K562 (cell line): ENCODE results near the gene GABARAPL1. TPM values are rescaled to one million over a fixed set of nuclear protein-coding genes. Genes with fewer than 3 reads are reported as not detected.

Source experiments
- CEBPG ChIP-seq, 3 experiments: fragments of 200-800 bp in 1 of 3; sonication (Bioruptor generic) in 1 of 3; sonication (generic) in 1 of 3; formaldehyde crosslinking in 1 of 3; IDR thresholded peaks in 2 of 3; conservative IDR thresholded peaks in 1 of 3; 2 replicates each; pipeline versions ENCODE4 v1.6.1 to v1.8.0; 2016 to 2022; ENCODE audit warnings: missing compliant biosample characterization in 2 of 3, missing genetic modification characterization in 2 of 3, mild to moderate bottlenecking in 1 of 3, missing genetic modification reagents in 1 of 3
- FOXA1 ChIP-seq: fragments of 450-650 bp; IDR thresholded peaks from 2 replicates; pipeline ENCODE4 v1.6.1; 2016; ENCODE audit warnings: mild to moderate bottlenecking, borderline replicate concordance
- ZBTB8A ChIP-seq: fragments of 450-650 bp; IDR thresholded peaks from 2 replicates; pipeline ENCODE4 v1.6.1; 2018; ENCODE audit warnings: mild to moderate bottlenecking, moderate library complexity; ENCODE audit not compliant: partially characterized antibody
- polyA plus RNA-seq, 8 experiments: library from polyadenylated mRNA; depleted of rRNA in 4 of 8; stranded (reverse) in 5 of 8; unstranded in 3 of 8; fragments of >200 nt; fragmentation: Nextera tagmentation in 2 of 8; fragmentation: Illumina TruSeq in 1 of 8; extraction: Ambion mirVana in 2 of 8; extraction: Trizol in 1 of 8; gene quantifications; 2 replicates each; pipeline versions ENCODE4 v1.2.1 to v1.2.3, GENCODE V29; 2011 to 2014; ENCODE audit warnings: inconsistent platforms in 1 of 8, missing spikeins in 1 of 8
- total RNA-seq, 7 experiments: library from RNA; depleted of rRNA in 6 of 7; stranded (reverse); fragments of >200 nt in 6 of 7; fragmentation: Illumina TruSeq in 2 of 7; extraction: Trizol in 2 of 7; gene quantifications; 2 replicates each; pipeline versions ENCODE4 v1.2.1 to v1.2.3, GENCODE V29; 2011 to 2021; ENCODE audit warnings: low replicate concordance in 1 of 7
- TF ChIP-seq, protein P1 (sequence below): fragments of 250-450 bp; sonication (Bioruptor Pico); IDR thresholded peaks from 2 replicates; pipeline ENCODE4 v1.4.0; 2020; ENCODE audit warnings: mild to moderate bottlenecking, moderate library complexity
- TF ChIP-seq, protein P2 (sequence below): fragments of 450-650 bp; formaldehyde crosslinking; IDR thresholded peaks from 2 replicates; pipeline ENCODE4 v1.4.0; 2020; ENCODE audit warnings: mild to moderate bottlenecking, moderate library complexity
- TF ChIP-seq, protein P3 (sequence below): sonication (generic); formaldehyde crosslinking; IDR thresholded peaks from 2 replicates; pipeline ENCODE4 v1.8.1; 2023; ENCODE audit warnings: mild to moderate bottlenecking, missing genetic modification reagents
- TF ChIP-seq, protein P4 (sequence below): sonication (generic); formaldehyde crosslinking; IDR thresholded peaks from 2 replicates; pipeline ENCODE4 v1.8.0; 2022; ENCODE audit warnings: missing genetic modification reagents, mild to moderate bottlenecking, borderline replicate concordance

The GABARAPL1 gene
- total and polyA plus RNA-seq, 9 of the 15 experiments (the other 6 are each of a cell fraction or from before 2014, with no cell fraction given) = 2.3 to 15.9 (median 11.3) TPM

DNA sequence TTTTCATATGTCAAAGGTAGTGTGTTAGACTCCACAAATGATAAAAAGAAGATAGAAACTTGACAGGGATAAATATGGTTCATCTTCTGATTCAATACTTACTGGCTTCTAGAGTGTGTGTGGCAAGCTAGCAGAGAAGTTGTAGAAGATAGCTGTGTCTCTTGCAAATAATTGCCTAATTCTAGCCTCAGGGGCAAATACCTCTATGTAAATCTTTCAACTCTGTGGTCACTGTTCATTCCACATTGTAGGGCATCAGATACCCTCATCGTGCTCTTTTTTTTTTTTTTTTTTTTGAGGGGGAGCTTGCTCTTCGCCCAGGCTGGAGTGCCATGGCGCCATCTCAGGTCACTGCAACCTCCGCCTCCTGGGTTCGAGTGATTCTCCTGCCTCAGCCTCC lies 42.5 kb upstream of the GABARAPL1 start (continued):
- TF ChIP-seq, protein P1, sequence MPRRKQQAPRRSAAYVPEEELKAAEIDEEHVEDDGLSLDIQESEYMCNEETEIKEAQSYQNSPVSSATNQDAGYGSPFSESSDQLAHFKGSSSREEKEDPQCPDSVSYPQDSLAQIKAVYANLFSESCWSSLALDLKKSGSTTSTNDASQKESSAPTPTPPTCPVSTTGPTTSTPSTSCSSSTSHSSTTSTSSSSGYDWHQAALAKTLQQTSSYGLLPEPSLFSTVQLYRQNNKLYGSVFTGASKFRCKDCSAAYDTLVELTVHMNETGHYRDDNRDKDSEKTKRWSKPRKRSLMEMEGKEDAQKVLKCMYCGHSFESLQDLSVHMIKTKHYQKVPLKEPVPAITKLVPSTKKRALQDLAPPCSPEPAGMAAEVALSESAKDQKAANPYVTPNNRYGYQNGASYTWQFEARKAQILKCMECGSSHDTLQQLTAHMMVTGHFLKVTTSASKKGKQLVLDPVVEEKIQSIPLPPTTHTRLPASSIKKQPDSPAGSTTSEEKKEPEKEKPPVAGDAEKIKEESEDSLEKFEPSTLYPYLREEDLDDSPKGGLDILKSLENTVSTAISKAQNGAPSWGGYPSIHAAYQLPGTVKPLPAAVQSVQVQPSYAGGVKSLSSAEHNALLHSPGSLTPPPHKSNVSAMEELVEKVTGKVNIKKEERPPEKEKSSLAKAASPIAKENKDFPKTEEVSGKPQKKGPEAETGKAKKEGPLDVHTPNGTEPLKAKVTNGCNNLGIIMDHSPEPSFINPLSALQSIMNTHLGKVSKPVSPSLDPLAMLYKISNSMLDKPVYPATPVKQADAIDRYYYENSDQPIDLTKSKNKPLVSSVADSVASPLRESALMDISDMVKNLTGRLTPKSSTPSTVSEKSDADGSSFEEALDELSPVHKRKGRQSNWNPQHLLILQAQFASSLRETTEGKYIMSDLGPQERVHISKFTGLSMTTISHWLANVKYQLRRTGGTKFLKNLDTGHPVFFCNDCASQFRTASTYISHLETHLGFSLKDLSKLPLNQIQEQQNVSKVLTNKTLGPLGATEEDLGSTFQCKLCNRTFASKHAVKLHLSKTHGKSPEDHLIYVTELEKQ (CRISPR knock-in tag) = no peak
- TF ChIP-seq CEBPG (CRISPR knock-in tag; IDR thresholded peaks at IDR 0.05) (no peak), CEBPG (tag; conservative IDR thresholded peaks at IDR 0.05 in 1 of 2, IDR thresholded peaks at IDR 0.05 in 1 of 2) (no peak), ZBTB8A (no peak), FOXA1 (no peak)
- TF ChIP-seq, protein P2, sequence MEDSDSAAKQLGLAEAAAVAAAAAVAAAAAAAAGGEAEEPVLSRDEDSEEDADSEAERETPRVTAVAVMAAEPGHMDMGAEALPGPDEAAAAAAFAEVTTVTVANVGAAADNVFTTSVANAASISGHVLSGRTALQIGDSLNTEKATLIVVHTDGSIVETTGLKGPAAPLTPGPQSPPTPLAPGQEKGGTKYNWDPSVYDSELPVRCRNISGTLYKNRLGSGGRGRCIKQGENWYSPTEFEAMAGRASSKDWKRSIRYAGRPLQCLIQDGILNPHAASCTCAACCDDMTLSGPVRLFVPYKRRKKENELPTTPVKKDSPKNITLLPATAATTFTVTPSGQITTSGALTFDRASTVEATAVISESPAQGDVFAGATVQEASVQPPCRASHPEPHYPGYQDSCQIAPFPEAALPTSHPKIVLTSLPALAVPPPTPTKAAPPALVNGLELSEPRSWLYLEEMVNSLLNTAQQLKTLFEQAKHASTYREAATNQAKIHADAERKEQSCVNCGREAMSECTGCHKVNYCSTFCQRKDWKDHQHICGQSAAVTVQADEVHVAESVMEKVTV (CRISPR knock-in tag) = no peak
- TF ChIP-seq, protein P3, sequence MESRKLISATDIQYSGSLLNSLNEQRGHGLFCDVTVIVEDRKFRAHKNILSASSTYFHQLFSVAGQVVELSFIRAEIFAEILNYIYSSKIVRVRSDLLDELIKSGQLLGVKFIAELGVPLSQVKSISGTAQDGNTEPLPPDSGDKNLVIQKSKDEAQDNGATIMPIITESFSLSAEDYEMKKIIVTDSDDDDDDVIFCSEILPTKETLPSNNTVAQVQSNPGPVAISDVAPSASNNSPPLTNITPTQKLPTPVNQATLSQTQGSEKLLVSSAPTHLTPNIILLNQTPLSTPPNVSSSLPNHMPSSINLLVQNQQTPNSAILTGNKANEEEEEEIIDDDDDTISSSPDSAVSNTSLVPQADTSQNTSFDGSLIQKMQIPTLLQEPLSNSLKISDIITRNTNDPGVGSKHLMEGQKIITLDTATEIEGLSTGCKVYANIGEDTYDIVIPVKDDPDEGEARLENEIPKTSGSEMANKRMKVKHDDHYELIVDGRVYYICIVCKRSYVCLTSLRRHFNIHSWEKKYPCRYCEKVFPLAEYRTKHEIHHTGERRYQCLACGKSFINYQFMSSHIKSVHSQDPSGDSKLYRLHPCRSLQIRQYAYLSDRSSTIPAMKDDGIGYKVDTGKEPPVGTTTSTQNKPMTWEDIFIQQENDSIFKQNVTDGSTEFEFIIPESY (CRISPR knock-in tag) = no peak
- TF ChIP-seq, protein P4, sequence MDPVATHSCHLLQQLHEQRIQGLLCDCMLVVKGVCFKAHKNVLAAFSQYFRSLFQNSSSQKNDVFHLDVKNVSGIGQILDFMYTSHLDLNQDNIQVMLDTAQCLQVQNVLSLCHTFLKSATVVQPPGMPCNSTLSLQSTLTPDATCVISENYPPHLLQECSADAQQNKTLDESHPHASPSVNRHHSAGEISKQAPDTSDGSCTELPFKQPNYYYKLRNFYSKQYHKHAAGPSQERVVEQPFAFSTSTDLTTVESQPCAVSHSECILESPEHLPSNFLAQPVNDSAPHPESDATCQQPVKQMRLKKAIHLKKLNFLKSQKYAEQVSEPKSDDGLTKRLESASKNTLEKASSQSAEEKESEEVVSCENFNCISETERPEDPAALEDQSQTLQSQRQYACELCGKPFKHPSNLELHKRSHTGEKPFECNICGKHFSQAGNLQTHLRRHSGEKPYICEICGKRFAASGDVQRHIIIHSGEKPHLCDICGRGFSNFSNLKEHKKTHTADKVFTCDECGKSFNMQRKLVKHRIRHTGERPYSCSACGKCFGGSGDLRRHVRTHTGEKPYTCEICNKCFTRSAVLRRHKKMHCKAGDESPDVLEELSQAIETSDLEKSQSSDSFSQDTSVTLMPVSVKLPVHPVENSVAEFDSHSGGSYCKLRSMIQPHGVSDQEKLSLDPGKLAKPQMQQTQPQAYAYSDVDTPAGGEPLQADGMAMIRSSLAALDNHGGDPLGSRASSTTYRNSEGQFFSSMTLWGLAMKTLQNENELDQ (CRISPR knock-in tag) = no peak
